ENCODE data around the gene SH3RF3.

DNA sequence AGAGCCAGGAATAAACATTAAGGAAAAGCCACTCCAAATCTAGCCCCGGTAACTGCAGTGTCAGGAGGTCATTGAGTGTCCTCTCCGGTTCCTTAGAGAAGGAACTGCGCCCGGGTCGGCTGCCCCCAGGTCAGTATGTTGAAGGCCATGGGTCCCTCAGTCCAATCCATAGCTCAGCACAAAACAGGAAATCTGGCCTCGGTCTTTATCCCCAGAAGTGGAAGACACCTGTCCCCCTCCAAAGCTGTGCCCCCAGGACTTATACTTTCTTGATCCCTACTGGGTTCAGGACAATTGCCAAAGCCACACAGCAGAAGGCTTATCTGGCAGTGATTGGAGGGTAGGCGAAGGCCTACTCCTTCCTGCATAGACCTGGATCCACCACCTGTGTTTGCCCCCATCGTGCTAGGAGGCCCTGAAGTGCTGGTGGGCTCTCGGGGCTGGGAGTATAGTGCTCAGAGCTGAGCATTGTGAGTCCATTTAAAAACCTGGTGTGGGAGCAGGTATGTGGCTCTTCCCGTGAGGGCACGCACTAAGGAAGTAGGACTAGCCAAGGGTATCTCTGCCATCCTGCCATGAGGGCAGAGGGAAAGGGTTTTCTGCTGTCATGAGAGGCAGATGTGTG, 306.2 kb downstream of the SH3RF3 start:
- TF ChIP-seq, protein P1, sequence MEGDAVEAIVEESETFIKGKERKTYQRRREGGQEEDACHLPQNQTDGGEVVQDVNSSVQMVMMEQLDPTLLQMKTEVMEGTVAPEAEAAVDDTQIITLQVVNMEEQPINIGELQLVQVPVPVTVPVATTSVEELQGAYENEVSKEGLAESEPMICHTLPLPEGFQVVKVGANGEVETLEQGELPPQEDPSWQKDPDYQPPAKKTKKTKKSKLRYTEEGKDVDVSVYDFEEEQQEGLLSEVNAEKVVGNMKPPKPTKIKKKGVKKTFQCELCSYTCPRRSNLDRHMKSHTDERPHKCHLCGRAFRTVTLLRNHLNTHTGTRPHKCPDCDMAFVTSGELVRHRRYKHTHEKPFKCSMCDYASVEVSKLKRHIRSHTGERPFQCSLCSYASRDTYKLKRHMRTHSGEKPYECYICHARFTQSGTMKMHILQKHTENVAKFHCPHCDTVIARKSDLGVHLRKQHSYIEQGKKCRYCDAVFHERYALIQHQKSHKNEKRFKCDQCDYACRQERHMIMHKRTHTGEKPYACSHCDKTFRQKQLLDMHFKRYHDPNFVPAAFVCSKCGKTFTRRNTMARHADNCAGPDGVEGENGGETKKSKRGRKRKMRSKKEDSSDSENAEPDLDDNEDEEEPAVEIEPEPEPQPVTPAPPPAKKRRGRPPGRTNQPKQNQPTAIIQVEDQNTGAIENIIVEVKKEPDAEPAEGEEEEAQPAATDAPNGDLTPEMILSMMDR (IDR thresholded peaks at IDR 0.05): no peak
- no peak for TF ChIP-seq POLR2A (IDR thresholded peaks at IDR 0.05)

Data from breast epithelium (tissue), 3 donors.